ENCODE measurements around the gene JAKMIP1. TPM values are rescaled to one million over a fixed set of nuclear protein-coding genes. Genes with fewer than 3 reads are reported as not detected.

The JAKMIP1 gene
- total and polyA plus RNA-seq, 5 donors from 2014 or later = 18.7 to 39.7 (median 32.6) TPM

DNA sequence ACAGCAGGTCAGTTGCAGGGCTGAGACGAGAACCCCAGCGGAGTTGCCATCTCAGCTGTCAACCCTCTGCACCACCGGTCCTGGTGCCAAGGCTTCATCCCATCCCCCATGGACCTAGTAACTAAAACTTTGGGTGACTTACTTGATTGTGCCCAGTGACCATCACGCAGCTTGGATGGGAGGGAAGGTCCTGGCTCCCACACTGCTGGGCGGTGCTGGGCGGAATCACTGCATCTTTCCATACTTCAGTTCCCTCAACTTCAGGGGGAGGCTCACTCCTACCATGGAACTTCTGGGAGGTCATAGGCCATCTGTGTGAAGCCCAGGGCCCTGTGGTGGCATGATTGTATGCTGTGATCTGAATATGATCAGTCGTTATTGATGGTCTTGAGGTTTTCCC, 26.2 kb upstream of the JAKMIP1 start:
- DNase-seq = no peak
- Mint-ChIP-seq H3K9me3 (peaks cover 0 to 4% (median 1%) of the 10 kb centered on the region in 7 donors), H3K36me3 (no peaks in the 10 kb centered on the region), H3K4me3 (no peak overlapping the region), H3K27me3 (peaks cover 24% of the 10 kb centered on the region), H3K27ac (no peak overlapping the region), H3K4me1 (peaks cover 0 to 2% (median under 1%) of the 10 kb centered on the region in 4 donors)
- Histone ChIP-seq H3K27ac (ENCODE audit: insufficient read depth, low read length, poor library complexity, severe bottlenecking) (no peak overlapping the region), H3K27me3 (ENCODE audit: control insufficient read depth, insufficient read depth, low read length) (peaks cover 14% of the 10 kb centered on the region), H3K4me3 (ENCODE audit: low read depth, low read length) (no peak overlapping the region), H3K4me1 (ENCODE audit: control insufficient read depth, insufficient read depth, low read length, poor library complexity, severe bottlenecking) (peaks cover 1% of the 10 kb centered on the region), H3K36me3 (ENCODE audit: control insufficient read depth, insufficient read depth, low read length) (no peaks in the 10 kb centered on the region), H3K9me3 (ENCODE audit: control insufficient read depth in 2 of 2, low read length in 2 of 2) (peaks cover 3 to 6% of the 10 kb centered on the region in 2 experiments)
- ATAC-seq (ENCODE audit: low read depth in 2 of 2) = no peak

- H3K36me3 Mint-ChIP-seq = no peaks in the 10 kb centered on the region
- no peak overlapping the region for H3K4me3 Mint-ChIP-seq
- H3K27ac ChIP-seq (ENCODE audit: insufficient read depth, low read length, poor library complexity, severe bottlenecking) = no peak overlapping the region
- H3K4me1 ChIP-seq (ENCODE audit: control insufficient read depth, insufficient read depth, low read length, poor library complexity, severe bottlenecking) = peaks cover 4% of the 10 kb centered on the region
- no peak overlapping the region for H3K4me3 ChIP-seq (ENCODE audit: low read depth, low read length)
- peaks cover 0 to 10% (median 1%) of the 10 kb centered on the region in 7 donors for H3K9me3 Mint-ChIP-seq
- ATAC-seq (ENCODE audit: low read depth in 2 of 2) (no peak), DNase-seq (peak in 2 of 3 donors; percentile 11 to 21)
- peaks cover 30% of the 10 kb centered on the region for H3K27me3 Mint-ChIP-seq
- no peak overlapping the region for H3K27ac Mint-ChIP-seq
- peaks cover 23% of the 10 kb centered on the region for H3K27me3 ChIP-seq (ENCODE audit: control insufficient read depth, insufficient read depth, low read length)
- no peaks in the 10 kb centered on the region for H3K36me3 ChIP-seq (ENCODE audit: control insufficient read depth, insufficient read depth, low read length)
- peaks cover 3 to 6% of the 10 kb centered on the region in 2 experiments for H3K9me3 ChIP-seq (ENCODE audit: control insufficient read depth in 2 of 2, low read length in 2 of 2)
- H3K4me1 Mint-ChIP-seq = peaks cover 0 to 7% (median under 1%) of the 10 kb centered on the region in 4 donors
Observed at GRCh38 chr4:6225469-6225868, 25.1 kb upstream of the JAKMIP1 start.

DNA sequence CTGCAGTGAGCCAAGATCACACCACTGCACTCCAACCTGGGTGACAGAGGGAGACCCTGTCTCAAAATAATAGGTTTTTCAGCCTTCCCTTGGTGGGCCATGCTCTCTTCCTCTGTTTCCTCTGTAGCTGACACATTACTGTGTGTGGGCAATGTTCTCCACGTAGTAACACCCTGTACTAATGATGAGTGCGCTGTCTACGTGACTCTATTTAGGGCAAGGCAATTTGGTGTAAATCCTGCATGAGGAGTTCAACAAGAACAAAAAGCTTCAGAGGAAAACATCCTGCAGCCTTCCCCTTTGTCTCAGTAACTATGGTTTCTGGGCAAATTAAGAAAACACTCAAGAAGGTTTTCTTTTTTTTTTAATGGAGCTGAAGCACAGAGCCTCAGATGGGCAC, 24.4 kb upstream of the JAKMIP1 start:
- H3K4me3 ChIP-seq (ENCODE audit: low read depth, low read length) = no peak overlapping the region
- no peak overlapping the region for H3K27ac Mint-ChIP-seq

DNA sequence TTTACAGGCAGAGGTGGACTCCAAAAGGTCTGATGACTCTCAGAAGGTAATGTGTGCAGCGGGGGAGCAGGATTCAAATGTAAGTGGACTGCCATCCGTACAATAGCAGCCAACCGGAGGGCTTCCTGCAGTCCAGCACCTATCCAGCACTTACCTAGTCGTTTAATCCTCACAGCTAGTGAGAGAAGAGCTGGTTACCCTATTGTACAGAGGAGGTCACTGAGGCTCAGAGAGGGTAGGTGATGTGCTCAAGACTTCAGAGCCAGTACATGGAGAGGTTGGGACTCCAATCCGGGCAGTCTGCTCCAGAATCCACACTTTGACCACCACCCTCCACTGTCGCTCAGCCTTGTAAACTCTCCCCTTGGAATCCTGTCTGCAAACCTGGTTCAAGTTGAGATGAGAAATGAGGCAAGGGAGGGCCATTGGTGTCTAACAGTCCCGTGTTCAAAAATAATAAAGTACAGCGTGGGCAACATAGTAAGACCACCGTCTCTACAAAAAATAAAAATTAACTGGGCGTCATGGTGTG, 22.5 kb upstream of the JAKMIP1 start:
- no peak overlapping the region for H3K4me3 ChIP-seq (ENCODE audit: low read depth, low read length)
- H3K4me1 ChIP-seq (ENCODE audit: control insufficient read depth, insufficient read depth, low read length, poor library complexity, severe bottlenecking) = peaks cover 4% of the 10 kb centered on the region
- peaks cover 0 to 7% (median 3%) of the 10 kb centered on the region in 4 donors for H3K4me1 Mint-ChIP-seq
- H3K27ac ChIP-seq (ENCODE audit: insufficient read depth, low read length, poor library complexity, severe bottlenecking) = no peak overlapping the region
- ATAC-seq (ENCODE audit: low read depth in 2 of 2) (no peak), DNase-seq (peak in 1 of 3 donors; percentile 10)
- H3K36me3 Mint-ChIP-seq = no peaks in the 10 kb centered on the region
- H3K27me3 Mint-ChIP-seq = peaks cover 48% of the 10 kb centered on the region
- no peak overlapping the region for H3K4me3 Mint-ChIP-seq
- H3K36me3 ChIP-seq (ENCODE audit: control insufficient read depth, insufficient read depth, low read length) = no peaks in the 10 kb centered on the region
- H3K27ac Mint-ChIP-seq = no peak overlapping the region
- peaks cover 0 to 10% (median 1%) of the 10 kb centered on the region in 7 donors for H3K9me3 Mint-ChIP-seq
- H3K27me3 ChIP-seq (ENCODE audit: control insufficient read depth, insufficient read depth, low read length) = peaks cover 30% of the 10 kb centered on the region
- H3K9me3 ChIP-seq (ENCODE audit: control insufficient read depth in 2 of 2, low read length in 2 of 2) = peaks cover 3 to 6% of the 10 kb centered on the region in 2 experiments

More for the DNA sequence above, 24.4 kb upstream of the JAKMIP1 start:
- Mint-ChIP-seq H3K9me3 (peaks cover 0 to 10% (median 1%) of the 10 kb centered on the region in 7 donors), H3K36me3 (no peaks in the 10 kb centered on the region), H3K27me3 (peaks cover 34% of the 10 kb centered on the region), H3K4me1 (peaks cover 0 to 7% (median under 1%) of the 10 kb centered on the region in 4 donors), H3K4me3 (no peak overlapping the region)
- Histone ChIP-seq H3K27ac (ENCODE audit: insufficient read depth, low read length, poor library complexity, severe bottlenecking) (no peak overlapping the region), H3K36me3 (ENCODE audit: control insufficient read depth, insufficient read depth, low read length) (no peaks in the 10 kb centered on the region), H3K27me3 (ENCODE audit: control insufficient read depth, insufficient read depth, low read length) (peaks cover 25% of the 10 kb centered on the region), H3K9me3 (ENCODE audit: control insufficient read depth in 2 of 2, low read length in 2 of 2) (peaks cover 3 to 6% of the 10 kb centered on the region in 2 experiments), H3K4me1 (ENCODE audit: control insufficient read depth, insufficient read depth, low read length, poor library complexity, severe bottlenecking) (peaks cover 4% of the 10 kb centered on the region)
- ATAC-seq (ENCODE audit: low read depth in 2 of 2) = no peak
- DNase-seq = no peak

GRCh38 chr4:6221851-6222760, 21.8 kb upstream of the JAKMIP1 start:
- Mint-ChIP-seq H3K9me3 (peaks cover 0 to 10% (median 1%) of the 10 kb centered on the region in 7 donors), H3K27ac (no peak overlapping the region), H3K27me3 (peaks cover 49% of the 10 kb centered on the region), H3K4me3 (no peak overlapping the region), H3K4me1 (peaks cover 0 to 7% (median 4%) of the 10 kb centered on the region in 4 donors), H3K36me3 (no peaks in the 10 kb centered on the region)
- Histone ChIP-seq H3K36me3 (ENCODE audit: control insufficient read depth, insufficient read depth, low read length) (no peaks in the 10 kb centered on the region), H3K9me3 (ENCODE audit: control insufficient read depth in 2 of 2, low read length in 2 of 2) (peaks cover 3 to 6% of the 10 kb centered on the region in 2 experiments), H3K27me3 (ENCODE audit: control insufficient read depth, insufficient read depth, low read length) (peaks cover 35% of the 10 kb centered on the region), H3K4me3 (ENCODE audit: low read depth, low read length) (peak overlapping the region; percentile 44), H3K27ac (ENCODE audit: insufficient read depth, low read length, poor library complexity, severe bottlenecking) (no peak overlapping the region), H3K4me1 (ENCODE audit: control insufficient read depth, insufficient read depth, low read length, poor library complexity, severe bottlenecking) (peaks cover 4% of the 10 kb centered on the region)
- DNase-seq (peak; percentile 12 to 25 (median 21)), ATAC-seq (ENCODE audit: low read depth in 2 of 2) (peak; percentile 60 to 61)

GRCh38 chr4:6221301-6221850, 21.0 kb upstream of the JAKMIP1 start:
- peaks cover 35% of the 10 kb centered on the region for H3K27me3 ChIP-seq (ENCODE audit: control insufficient read depth, insufficient read depth, low read length)
- peaks cover 4% of the 10 kb centered on the region for H3K4me1 ChIP-seq (ENCODE audit: control insufficient read depth, insufficient read depth, low read length, poor library complexity, severe bottlenecking)
- Mint-ChIP-seq H3K27me3 (peaks cover 49% of the 10 kb centered on the region), H3K27ac (no peak overlapping the region), H3K36me3 (no peaks in the 10 kb centered on the region), H3K4me1 (peaks cover 0 to 7% (median 4%) of the 10 kb centered on the region in 4 donors), H3K4me3 (peak overlapping the region in 1 of 4 donors; percentile 19), H3K9me3 (peaks cover 0 to 10% (median 3%) of the 10 kb centered on the region in 7 donors)
- peaks cover 3 to 6% of the 10 kb centered on the region in 2 experiments for H3K9me3 ChIP-seq (ENCODE audit: control insufficient read depth in 2 of 2, low read length in 2 of 2)
- no peak for DNase-seq
- H3K27ac ChIP-seq (ENCODE audit: insufficient read depth, low read length, poor library complexity, severe bottlenecking) = no peak overlapping the region
- peak overlapping the region; percentile 44 for H3K4me3 ChIP-seq (ENCODE audit: low read depth, low read length)
- no peak for ATAC-seq (ENCODE audit: low read depth in 2 of 2)
- no peaks in the 10 kb centered on the region for H3K36me3 ChIP-seq (ENCODE audit: control insufficient read depth, insufficient read depth, low read length)

DNA sequence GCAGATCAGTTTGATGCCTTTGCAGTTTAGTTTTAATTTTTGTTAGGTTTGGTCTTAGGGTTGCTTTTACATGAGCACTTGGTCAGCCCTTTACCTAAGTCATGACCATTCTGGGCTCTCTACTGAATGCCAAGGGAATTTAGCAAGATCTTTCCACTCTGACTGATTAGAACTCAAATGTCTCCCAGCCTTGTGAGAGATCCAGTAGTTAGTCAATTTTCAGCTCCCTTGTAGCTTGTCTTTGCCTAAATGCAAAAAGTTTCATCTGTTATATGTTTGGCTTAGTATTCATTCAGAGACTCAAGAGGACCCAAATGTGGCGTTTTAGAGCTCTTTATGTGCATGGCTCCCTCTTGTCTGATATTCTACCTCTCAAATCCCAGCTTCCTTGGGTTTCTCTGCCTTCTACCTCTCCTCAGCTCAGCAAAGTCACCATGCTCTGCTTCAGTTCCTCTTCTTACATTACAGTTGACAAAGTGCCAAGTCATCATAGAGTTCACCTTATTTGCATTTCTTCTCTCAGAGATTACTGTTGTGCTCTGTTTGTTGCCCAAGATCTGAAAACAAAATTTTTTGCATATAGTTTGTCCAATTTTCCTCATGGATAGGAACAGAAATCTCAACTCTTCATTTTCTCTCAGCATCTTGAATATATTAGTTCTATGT, 17.5 kb upstream of the JAKMIP1 start:
- Mint-ChIP-seq H3K27me3 (peaks cover 31% of the 10 kb centered on the region), H3K4me1 (peaks cover 0 to 7% (median 3%) of the 10 kb centered on the region in 4 donors), H3K4me3 (no peak overlapping the region), H3K9me3 (peaks cover 0 to 18% (median 3%) of the 10 kb centered on the region in 7 donors), H3K27ac (no peak overlapping the region), H3K36me3 (no peaks in the 10 kb centered on the region)
- no peak overlapping the region for H3K4me3 ChIP-seq (ENCODE audit: low read depth, low read length)
- no peak for ATAC-seq (ENCODE audit: low read depth in 2 of 2)
- no peaks in the 10 kb centered on the region for H3K36me3 ChIP-seq (ENCODE audit: control insufficient read depth, insufficient read depth, low read length)
- peaks cover 4% of the 10 kb centered on the region for H3K4me1 ChIP-seq (ENCODE audit: control insufficient read depth, insufficient read depth, low read length, poor library complexity, severe bottlenecking)
- peaks cover 27% of the 10 kb centered on the region for H3K27me3 ChIP-seq (ENCODE audit: control insufficient read depth, insufficient read depth, low read length)
- DNase-seq = no peak
- peaks cover 6 to 8% of the 10 kb centered on the region in 2 experiments for H3K9me3 ChIP-seq (ENCODE audit: control insufficient read depth in 2 of 2, low read length in 2 of 2)
- no peak overlapping the region for H3K27ac ChIP-seq (ENCODE audit: insufficient read depth, low read length, poor library complexity, severe bottlenecking)
